Panc1 (cell line): ENCODE data around the gene JRKL. TPM values are rescaled to one million over a fixed set of nuclear protein-coding genes. Genes with fewer than 3 reads are reported as not detected.

Source experiments
- ATAC-seq: fragments of 200-7000 bp; cut with Tn5 transposase; 2 replicates; pipeline ENCODE4 v1.9.1; 2020; ENCODE audit warnings: mild to moderate bottlenecking, moderate library complexity
- BruUV-seq: library from RNA; stranded (reverse); fragments of 400-500 nt; replicated peaks from 2 replicates; lab custom pipeline; 2021; lab: Mats Ljungman, UMichigan
- CTCF ChIA-PET: fragments of 300-600 bp; sonication (Branson Sonifier 250); formaldehyde crosslinking; loops from one replicate; lab custom pipeline; 2022; ENCODE audit warnings: antibody characterized with exemption; lab: Charles Lee
- POLR2A ChIA-PET: fragments of 300-600 bp; sonication (Branson Sonifier 250); formaldehyde crosslinking; loops from one replicate; lab custom pipeline; 2022; ENCODE audit warnings: antibody characterized with exemption; lab: Charles Lee
- DNase-seq: peaks from one replicate; pipeline ENCODE4 v3.0.0-alpha.2; 2010; ENCODE audit warnings: low read depth, low spot score
- H3K27ac ChIP-seq: 2 replicates; pipeline ENCODE4 v1.5.1; 2011; ENCODE audit warnings: mild to moderate bottlenecking, low read length, inconsistent platforms
- H3K27me3 ChIP-seq: fragments of 200-500 bp; sonication (Bioruptor generic); 2 replicates; pipeline ENCODE4 v1.6.0; 2014; ENCODE audit warnings: low read length, inconsistent platforms; ENCODE audit not compliant: control insufficient read depth, insufficient read depth
- H3K36me3 ChIP-seq: fragments of 200-500 bp; sonication (Bioruptor generic); 2 replicates; pipeline ENCODE4 v1.5.1; 2014; ENCODE audit warnings: inconsistent platforms, mild to moderate bottlenecking, low read length, moderate library complexity; ENCODE audit not compliant: control insufficient read depth, insufficient read depth
- H3K4me1 ChIP-seq: 2 replicates; pipeline ENCODE4 v1.5.1; 2011; ENCODE audit warnings: inconsistent platforms, mild to moderate bottlenecking, low read length, moderate library complexity; ENCODE audit not compliant: control insufficient read depth, insufficient read depth
- H3K4me3 ChIP-seq, 2 experiments: 2 replicates each; pipeline ENCODE4 v1.5.1; 2011 to 2012; ENCODE audit warnings: low read depth in 2 of 2, low read length in 2 of 2, mild to moderate bottlenecking in 2 of 2, inconsistent platforms in 1 of 2, moderate library complexity in 1 of 2
- H3K9me3 ChIP-seq: fragments of 200-500 bp; sonication (Bioruptor generic); 2 replicates; pipeline ENCODE4 v1.5.1; 2014; ENCODE audit warnings: low read depth, mild to moderate bottlenecking, inconsistent platforms, low read length, moderate library complexity; ENCODE audit not compliant: control insufficient read depth, insufficient read depth
- CTCF ChIP-seq: fragments of 450-650 bp; IDR thresholded peaks from 2 replicates; pipeline ENCODE4 v1.5.1; 2017; ENCODE audit warnings: mild to moderate bottlenecking
- POLR2AphosphoS5 ChIP-seq: IDR thresholded peaks from 2 replicates; pipeline ENCODE4 v1.6.1; 2012; ENCODE audit warnings: mild to moderate bottlenecking, low read depth, low read length, moderate library complexity
- REST ChIP-seq, 2 experiments: IDR thresholded peaks; 2 replicates each; pipeline ENCODE4 v1.6.1; 2011 to 2012; ENCODE audit warnings: low read depth in 2 of 2, control low read depth in 1 of 2, low read length in 1 of 2, mild to moderate bottlenecking in 1 of 2, moderate library complexity in 1 of 2; ENCODE audit not compliant: insufficient read depth in 1 of 2
- SIN3A ChIP-seq: IDR thresholded peaks from 2 replicates; pipeline ENCODE4 v1.6.1; 2012; ENCODE audit warnings: low read depth, mild to moderate bottlenecking, low read length, moderate library complexity, borderline replicate concordance; ENCODE audit not compliant: insufficient read depth
- TCF7L2 ChIP-seq: IDR thresholded peaks from 2 replicates; pipeline ENCODE4 v1.6.1; 2011; ENCODE audit warnings: mild to moderate bottlenecking, low read depth, low read length, inconsistent platforms
- in situ Hi-C: cut with HindIII; loops from 2 replicates; pipeline ENCODE4 v1.10.0; 2016; ENCODE audit warnings: low sequenced_read_pairs, low pct_unique_long_range_greater_than_20kb
- intact Hi-C: fragments of 100-400 bp; cut with micrococcal nuclease; formaldehyde crosslinking; loops from one replicate; pipeline ENCODE4 v1.10.0; 2022; ENCODE audit not compliant: unreplicated experiment
- total RNA-seq: library from RNA; stranded (reverse); gene quantifications from one replicate; pipeline ENCODE4 v1.2.1, GENCODE V29; 2021; ENCODE audit not compliant: unreplicated experiment

Gene JRKL
- total RNA-seq, 1 experiment from 2014 or later = 9.6 TPM

GRCh38 chr11:96357794-96358193 is 32.0 kb upstream of the JRKL start:
- no TSS peak for BruUV-seq
- intact Hi-C loops = no loop called here
- H3K4me1 ChIP-seq = no peaks in the 10 kb centered on the region
- no peak overlapping the region for H3K27ac ChIP-seq
- no peak for ATAC-seq
- DNase-seq = no peak
- H3K36me3 ChIP-seq = peaks cover 6% of the 10 kb centered on the region; the same call in 1 of the 2 replicates
- CTCF ChIA-PET = no interaction called here
- TF ChIP-seq CTCF (no peak), TCF7L2 (no peak), SIN3A (no peak), REST (IDR thresholded peaks at IDR 0.05; ENCODE audit: insufficient read depth in 1 of 2, low read depth in 2 of 2, low read length in 1 of 2) (no peak), POLR2AphosphoS5 (no peak)
- POLR2A ChIA-PET = no interaction called here
- H3K27me3 ChIP-seq = no peaks in the 10 kb centered on the region
- no peaks in the 10 kb centered on the region for H3K9me3 ChIP-seq
- no peak overlapping the region for H3K4me3 ChIP-seq
- in situ Hi-C loops = no loop called here

GRCh38 chr11:96358321-96358720 is 31.5 kb upstream of the JRKL start:
- in situ Hi-C loops (no loop called here), intact Hi-C loops (no loop called here)
- ATAC-seq = no peak
- Histone ChIP-seq H3K27me3 (no peaks in the 10 kb centered on the region), H3K36me3 (peaks cover 6% of the 10 kb centered on the region; the same call in 1 of the 2 replicates), H3K27ac (no peak overlapping the region), H3K9me3 (no peaks in the 10 kb centered on the region), H3K4me1 (no peaks in the 10 kb centered on the region), H3K4me3 (no peak overlapping the region)
- POLR2A ChIA-PET = no interaction called here
- no peak for TF ChIP-seq POLR2AphosphoS5
- no peak for TF ChIP-seq SIN3A
- no peak for TF ChIP-seq TCF7L2
- no peak for TF ChIP-seq CTCF
- TF ChIP-seq REST (IDR thresholded peaks at IDR 0.05; ENCODE audit: insufficient read depth in 1 of 2, low read depth in 2 of 2, low read length in 1 of 2) = no peak
- BruUV-seq = no TSS peak
- no peak for DNase-seq
- CTCF ChIA-PET = no interaction called here
